ENCODE results near the gene TSHZ2.

DNA sequence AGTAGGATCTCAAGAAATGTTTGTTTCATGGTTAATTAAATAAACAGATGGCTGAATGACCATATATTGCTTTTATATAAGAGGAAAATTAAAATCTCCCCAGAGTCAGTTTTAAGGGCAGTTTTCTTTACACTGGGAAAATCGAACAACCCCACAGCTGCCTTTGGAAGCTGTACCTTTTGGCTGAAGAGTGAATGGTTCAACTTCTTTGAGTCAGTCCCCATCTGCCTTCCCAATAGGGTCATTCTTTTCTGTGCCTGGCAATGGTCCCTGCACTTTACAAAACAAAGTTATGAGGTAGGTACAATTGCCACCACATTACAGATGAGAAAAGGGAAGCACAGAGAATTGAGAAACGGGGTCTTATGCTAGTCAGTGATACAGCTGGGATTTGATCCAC is 39.5 kb downstream of the TSHZ2 start:
- TF ChIP-seq, protein P1, sequence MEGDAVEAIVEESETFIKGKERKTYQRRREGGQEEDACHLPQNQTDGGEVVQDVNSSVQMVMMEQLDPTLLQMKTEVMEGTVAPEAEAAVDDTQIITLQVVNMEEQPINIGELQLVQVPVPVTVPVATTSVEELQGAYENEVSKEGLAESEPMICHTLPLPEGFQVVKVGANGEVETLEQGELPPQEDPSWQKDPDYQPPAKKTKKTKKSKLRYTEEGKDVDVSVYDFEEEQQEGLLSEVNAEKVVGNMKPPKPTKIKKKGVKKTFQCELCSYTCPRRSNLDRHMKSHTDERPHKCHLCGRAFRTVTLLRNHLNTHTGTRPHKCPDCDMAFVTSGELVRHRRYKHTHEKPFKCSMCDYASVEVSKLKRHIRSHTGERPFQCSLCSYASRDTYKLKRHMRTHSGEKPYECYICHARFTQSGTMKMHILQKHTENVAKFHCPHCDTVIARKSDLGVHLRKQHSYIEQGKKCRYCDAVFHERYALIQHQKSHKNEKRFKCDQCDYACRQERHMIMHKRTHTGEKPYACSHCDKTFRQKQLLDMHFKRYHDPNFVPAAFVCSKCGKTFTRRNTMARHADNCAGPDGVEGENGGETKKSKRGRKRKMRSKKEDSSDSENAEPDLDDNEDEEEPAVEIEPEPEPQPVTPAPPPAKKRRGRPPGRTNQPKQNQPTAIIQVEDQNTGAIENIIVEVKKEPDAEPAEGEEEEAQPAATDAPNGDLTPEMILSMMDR (IDR thresholded peaks at IDR 0.05) = no peak
- TF ChIP-seq ZFX (IDR thresholded peaks at IDR 0.05; ENCODE audit: borderline replicate concordance) = no peak
